Fibroblast of skin of scalp (primary cell): ENCODE measurements around the gene NIM1K.
"Not testable (repeated sequence)": the region's sequence is repeated elsewhere in the genome, so short reads cannot be mapped to it uniquely, and the experiment has no call there.

Source experiments
- DNase-seq: peaks from one replicate; pipeline ENCODE4 v3.0.0-alpha.2; 2013

NIM1K gene

GRCh38 chr5:43314724-43315123 lies 122.7 kb downstream of the NIM1K start:
- DNase-seq: no peak

- no peak for DNase-seq
Measured at GRCh38 chr5:43315263-43315662, 123.2 kb downstream of the NIM1K start.

GRCh38 chr5:43315682-43316081 lies 123.7 kb downstream of the NIM1K start:
- DNase-seq: no peak

GRCh38 chr5:43316421-43316820 lies 124.4 kb downstream of the NIM1K start:
- DNase-seq: no peak

- no peak for DNase-seq
Measured at GRCh38 chr5:43320846-43321245, 128.8 kb downstream of the NIM1K start.

- not testable (repeated sequence) for DNase-seq
Measured at GRCh38 chr5:43323488-43323887, 131.5 kb downstream of the NIM1K start.

- DNase-seq: not testable (repeated sequence)
Measured at GRCh38 chr5:43325624-43326023, 133.6 kb downstream of the NIM1K start.
